Panc1 (cell line): ENCODE results near the gene CLIP1.

Source experiments
- POLR2AphosphoS5 ChIP-seq: IDR thresholded peaks from 2 replicates; pipeline ENCODE4 v1.6.1; 2012; ENCODE audit warnings: mild to moderate bottlenecking, low read depth, low read length, moderate library complexity
- SIN3A ChIP-seq: IDR thresholded peaks from 2 replicates; pipeline ENCODE4 v1.6.1; 2012; ENCODE audit warnings: low read depth, mild to moderate bottlenecking, low read length, moderate library complexity, borderline replicate concordance; ENCODE audit not compliant: insufficient read depth
- TCF7L2 ChIP-seq: IDR thresholded peaks from 2 replicates; pipeline ENCODE4 v1.6.1; 2011; ENCODE audit warnings: mild to moderate bottlenecking, low read depth, low read length, inconsistent platforms
- TF ChIP-seq, protein P1 (sequence below), 2 experiments: IDR thresholded peaks; 2 replicates each; pipeline ENCODE4 v1.6.1; 2011 to 2012; ENCODE audit warnings: low read depth in 2 of 2, control low read depth in 1 of 2, low read length in 1 of 2, mild to moderate bottlenecking in 1 of 2, moderate library complexity in 1 of 2; ENCODE audit not compliant: insufficient read depth in 1 of 2
- TF ChIP-seq, protein P2 (sequence below): fragments of 450-650 bp; IDR thresholded peaks from 2 replicates; pipeline ENCODE4 v1.5.1; 2017; ENCODE audit warnings: mild to moderate bottlenecking

DNA sequence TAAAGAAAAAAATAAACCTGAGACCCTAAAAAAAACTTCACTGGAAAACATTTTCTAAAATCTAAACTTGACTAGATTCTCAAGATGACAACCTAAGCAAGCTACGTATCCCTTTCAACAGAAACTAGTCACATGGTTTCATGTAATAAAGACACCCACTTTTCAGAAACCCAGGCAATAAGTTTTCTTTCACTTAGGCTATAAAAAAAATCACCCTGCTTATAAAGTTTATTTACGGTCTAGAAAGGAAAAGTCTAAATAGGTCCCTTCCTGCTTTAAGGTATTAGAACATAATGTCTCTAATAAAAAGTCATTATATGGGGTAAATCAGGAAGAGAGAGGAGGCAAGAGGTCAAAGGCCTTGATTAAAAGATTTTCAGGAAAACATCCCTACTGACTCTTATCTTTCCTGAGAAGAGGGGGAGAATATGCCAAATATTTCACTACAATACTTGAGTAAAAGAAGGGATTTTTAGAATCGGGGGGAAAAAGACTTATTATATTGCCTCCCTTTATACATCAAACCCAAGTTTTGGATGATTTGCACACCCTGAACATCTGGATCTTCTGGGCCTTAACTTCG, 9.5 kb downstream of the CLIP1 start:
- TF ChIP-seq POLR2AphosphoS5: no peak
- TF ChIP-seq, protein P1, sequence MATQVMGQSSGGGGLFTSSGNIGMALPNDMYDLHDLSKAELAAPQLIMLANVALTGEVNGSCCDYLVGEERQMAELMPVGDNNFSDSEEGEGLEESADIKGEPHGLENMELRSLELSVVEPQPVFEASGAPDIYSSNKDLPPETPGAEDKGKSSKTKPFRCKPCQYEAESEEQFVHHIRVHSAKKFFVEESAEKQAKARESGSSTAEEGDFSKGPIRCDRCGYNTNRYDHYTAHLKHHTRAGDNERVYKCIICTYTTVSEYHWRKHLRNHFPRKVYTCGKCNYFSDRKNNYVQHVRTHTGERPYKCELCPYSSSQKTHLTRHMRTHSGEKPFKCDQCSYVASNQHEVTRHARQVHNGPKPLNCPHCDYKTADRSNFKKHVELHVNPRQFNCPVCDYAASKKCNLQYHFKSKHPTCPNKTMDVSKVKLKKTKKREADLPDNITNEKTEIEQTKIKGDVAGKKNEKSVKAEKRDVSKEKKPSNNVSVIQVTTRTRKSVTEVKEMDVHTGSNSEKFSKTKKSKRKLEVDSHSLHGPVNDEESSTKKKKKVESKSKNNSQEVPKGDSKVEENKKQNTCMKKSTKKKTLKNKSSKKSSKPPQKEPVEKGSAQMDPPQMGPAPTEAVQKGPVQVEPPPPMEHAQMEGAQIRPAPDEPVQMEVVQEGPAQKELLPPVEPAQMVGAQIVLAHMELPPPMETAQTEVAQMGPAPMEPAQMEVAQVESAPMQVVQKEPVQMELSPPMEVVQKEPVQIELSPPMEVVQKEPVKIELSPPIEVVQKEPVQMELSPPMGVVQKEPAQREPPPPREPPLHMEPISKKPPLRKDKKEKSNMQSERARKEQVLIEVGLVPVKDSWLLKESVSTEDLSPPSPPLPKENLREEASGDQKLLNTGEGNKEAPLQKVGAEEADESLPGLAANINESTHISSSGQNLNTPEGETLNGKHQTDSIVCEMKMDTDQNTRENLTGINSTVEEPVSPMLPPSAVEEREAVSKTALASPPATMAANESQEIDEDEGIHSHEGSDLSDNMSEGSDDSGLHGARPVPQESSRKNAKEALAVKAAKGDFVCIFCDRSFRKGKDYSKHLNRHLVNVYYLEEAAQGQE (IDR thresholded peaks at IDR 0.05; ENCODE audit: insufficient read depth in 1 of 2, low read depth in 2 of 2, low read length in 1 of 2): no peak
- TF ChIP-seq, protein P2, sequence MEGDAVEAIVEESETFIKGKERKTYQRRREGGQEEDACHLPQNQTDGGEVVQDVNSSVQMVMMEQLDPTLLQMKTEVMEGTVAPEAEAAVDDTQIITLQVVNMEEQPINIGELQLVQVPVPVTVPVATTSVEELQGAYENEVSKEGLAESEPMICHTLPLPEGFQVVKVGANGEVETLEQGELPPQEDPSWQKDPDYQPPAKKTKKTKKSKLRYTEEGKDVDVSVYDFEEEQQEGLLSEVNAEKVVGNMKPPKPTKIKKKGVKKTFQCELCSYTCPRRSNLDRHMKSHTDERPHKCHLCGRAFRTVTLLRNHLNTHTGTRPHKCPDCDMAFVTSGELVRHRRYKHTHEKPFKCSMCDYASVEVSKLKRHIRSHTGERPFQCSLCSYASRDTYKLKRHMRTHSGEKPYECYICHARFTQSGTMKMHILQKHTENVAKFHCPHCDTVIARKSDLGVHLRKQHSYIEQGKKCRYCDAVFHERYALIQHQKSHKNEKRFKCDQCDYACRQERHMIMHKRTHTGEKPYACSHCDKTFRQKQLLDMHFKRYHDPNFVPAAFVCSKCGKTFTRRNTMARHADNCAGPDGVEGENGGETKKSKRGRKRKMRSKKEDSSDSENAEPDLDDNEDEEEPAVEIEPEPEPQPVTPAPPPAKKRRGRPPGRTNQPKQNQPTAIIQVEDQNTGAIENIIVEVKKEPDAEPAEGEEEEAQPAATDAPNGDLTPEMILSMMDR: no peak
- TF ChIP-seq TCF7L2: no peak
- TF ChIP-seq SIN3A: no peak
